ENCODE measurements around the gene AFF2.

AFF2 gene

GRCh38 chrX:149036086-149036485 is 535.7 kb downstream of the AFF2 start:
- FAIRE-seq, result no peak
- no peak for DNase-seq (ENCODE audit: extremely low spot score, insufficient read length, low read depth)

DNA sequence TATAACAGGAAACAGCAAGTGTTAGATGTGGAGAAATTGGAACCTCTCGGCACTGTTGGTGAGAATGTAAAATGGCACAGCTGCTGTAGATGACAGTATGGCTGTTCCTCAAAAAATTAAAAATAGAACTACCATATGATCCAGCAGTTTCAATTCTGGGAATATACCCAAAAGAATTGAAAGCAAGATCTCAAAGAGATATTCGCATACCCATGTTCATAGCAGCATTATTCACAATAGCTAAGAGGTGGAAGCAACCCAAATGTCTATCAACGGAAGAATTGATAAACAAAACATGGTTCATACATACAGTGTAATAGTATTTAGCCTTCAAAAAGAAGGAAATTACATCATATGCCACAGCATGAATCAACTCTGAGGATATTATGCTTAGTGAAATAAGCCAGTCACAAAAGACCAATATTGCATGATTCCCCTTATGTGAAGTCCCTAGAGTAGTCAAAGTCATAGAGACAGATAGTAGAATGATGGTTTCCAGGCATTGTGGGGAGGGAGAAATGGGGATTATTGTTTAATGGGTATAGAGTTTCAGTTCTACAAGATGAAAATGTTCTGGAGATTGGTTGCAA is 537.0 kb downstream of the AFF2 start:
- no peak for DNase-seq (ENCODE audit: extremely low spot score, insufficient read length, low read depth)
- FAIRE-seq, result no peak

- FAIRE-seq, result no peak
- no peak for DNase-seq (ENCODE audit: extremely low spot score, insufficient read length, low read depth)
These were observed 538.6 kb downstream of the AFF2 start for GRCh38 chrX:149039057-149039456.

DNA sequence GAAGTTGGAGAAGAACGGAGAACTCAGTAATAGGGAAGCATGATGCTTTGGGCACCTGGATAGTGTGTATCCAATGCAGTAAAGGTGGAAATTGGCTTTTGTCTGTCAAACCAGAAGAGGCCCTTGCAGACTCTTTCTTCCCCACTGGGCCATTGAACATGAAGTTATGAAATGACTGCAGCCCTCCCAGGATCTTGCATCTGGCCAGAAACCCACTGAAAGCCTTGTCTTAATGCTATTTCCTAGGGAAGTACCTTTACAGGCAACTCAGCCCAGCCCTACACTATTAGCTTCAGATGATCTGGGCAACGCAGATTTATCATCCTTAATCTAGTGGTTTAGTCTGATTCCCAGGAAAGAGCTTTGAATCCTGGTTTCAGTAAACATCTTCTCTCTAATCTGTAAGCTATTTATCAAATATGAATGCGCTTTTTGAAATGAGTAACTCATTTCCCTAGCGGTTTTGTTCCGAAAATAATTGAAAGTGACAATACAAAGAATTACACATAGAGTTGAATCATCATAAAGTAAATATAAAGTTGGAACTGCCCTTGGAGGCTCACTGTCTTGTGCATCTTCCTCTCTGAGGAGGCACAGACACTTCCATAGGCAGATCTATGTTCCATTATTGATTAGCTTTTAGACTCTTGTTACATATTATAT is 540.6 kb downstream of the AFF2 start:
- no peak for DNase-seq (ENCODE audit: extremely low spot score, insufficient read length, low read depth)

GRCh38 chrX:149043401-149043800 is 543.0 kb downstream of the AFF2 start:
- DNase-seq (ENCODE audit: extremely low spot score, insufficient read length, low read depth) (no peak), FAIRE-seq (no peak)

More for the DNA sequence above, 540.6 kb downstream of the AFF2 start:
- FAIRE-seq, result peak; percentile 59

DNA sequence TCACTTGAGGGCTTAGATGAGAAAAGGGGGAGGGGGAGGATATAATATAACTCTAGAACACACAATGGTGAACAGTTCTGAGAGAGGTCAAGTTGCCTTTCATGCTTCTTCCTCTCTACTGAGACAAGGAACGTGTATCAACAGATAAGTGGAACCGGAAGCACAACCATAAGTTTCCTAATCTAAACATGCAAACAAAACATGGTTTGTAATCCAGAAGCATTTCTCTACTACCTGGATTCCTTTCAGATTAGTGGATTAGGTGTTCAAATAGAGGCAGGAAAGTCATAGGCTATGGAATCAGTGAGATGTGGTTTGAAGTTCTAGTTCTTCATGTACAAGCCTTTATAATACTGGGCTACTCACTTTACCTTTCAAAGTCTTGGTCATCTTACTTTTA is 544.1 kb downstream of the AFF2 start:
- DNase-seq (ENCODE audit: extremely low spot score, insufficient read length, low read depth), result no peak
- FAIRE-seq, result no peak

GRCh38 chrX:149045645-149046210 is 545.3 kb downstream of the AFF2 start:
- DNase-seq (ENCODE audit: extremely low spot score, insufficient read length, low read depth), result no peak

More at GRCh38 chrX:149045645-149046210, 545.3 kb downstream of the AFF2 start:
- FAIRE-seq, result no peak
